ENCODE results near the gene TMPRSS9.

GRCh38 chr19:2361246-2362045 lies 1.4 kb downstream of the TMPRSS9 start:
- TF ChIP-seq POLR2A (IDR thresholded peaks at IDR 0.05; ENCODE audit: low read length) (no peak), GATA1 (IDR thresholded peaks at IDR 0.05; ENCODE audit: low read depth, low read length) (no peak)

Data from erythroblast (primary cell).